Mucosa of descending colon (tissue), 3 donors: ENCODE results near the gene VRK3. TPM values are rescaled to one million over a fixed set of nuclear protein-coding genes. Genes with fewer than 3 reads are reported as not detected.

Experiments
- ATAC-seq: fragments of 200-7000 bp; cut with Tn5 transposase; one replicate; pipeline ENCODE4 v1.9.1; 2020; ENCODE audit warnings: mild to moderate bottlenecking, moderate library complexity
- DNase-seq, 3 donors: peaks; one replicate each; pipeline ENCODE4 v3.0.0-alpha.2; 2020
- H3K36me3 ChIP-seq: fragments of 200-600 bp; one replicate; pipeline ENCODE4 v1.8.0; 2021; ENCODE audit warnings: low read depth, mild to moderate bottlenecking
- H3K4me1 ChIP-seq: fragments of 200-600 bp; one replicate; pipeline ENCODE4 v1.8.0; 2021; ENCODE audit warnings: low read depth, mild to moderate bottlenecking
- H3K4me3 ChIP-seq: fragments of 200-600 bp; one replicate; pipeline ENCODE4 v1.8.0; 2021; ENCODE audit warnings: mild to moderate bottlenecking
- H3K9me3 ChIP-seq: fragments of 200-600 bp; one replicate; pipeline ENCODE4 v1.8.0; 2021; ENCODE audit warnings: mild to moderate bottlenecking
- intact Hi-C, 2 donors: fragments of 100-400 bp; cut with DNase I in 1 of 2; cut with micrococcal nuclease in 1 of 2; formaldehyde crosslinking; loops; one replicate each; pipeline versions ENCODE4 v1.11.0 to v1.11.1; 2022; cut with DNase I, micrococcal nuclease
- total RNA-seq, 3 donors: library from RNA; stranded (reverse); fragmentation: NEBNext Ultra II Directional in 2 of 3; extraction: Animal tissue kit (Norgen Biotek cat#: 25700) in 2 of 3; gene quantifications; one replicate each; pipeline versions ENCODE4 v1.2.1 to v1.2.4, GENCODE V29; 2021 to 2023
- TF ChIP-seq, protein P1 (sequence below): fragments of 200-600 bp; IDR thresholded peaks from one replicate; pipeline ENCODE4 v1.8.0; 2022; ENCODE audit warnings: antibody characterized with exemption, mild to moderate bottlenecking
- donor health status: DM: no; HTN: no; CAD: no; lungs with moderate emphysema.
- donor health status: DM: no; HTN: no; CAD: no.
- donor health status: DM: no; HTN: yes; CAD: no.

VRK3 gene
- total RNA-seq, 3 donors from 2014 or later, result 53.8 to 72.9 (median 62.7) TPM

- ATAC-seq, result no peak
- intact Hi-C loops, result no loop called here
- TF ChIP-seq, protein P1, sequence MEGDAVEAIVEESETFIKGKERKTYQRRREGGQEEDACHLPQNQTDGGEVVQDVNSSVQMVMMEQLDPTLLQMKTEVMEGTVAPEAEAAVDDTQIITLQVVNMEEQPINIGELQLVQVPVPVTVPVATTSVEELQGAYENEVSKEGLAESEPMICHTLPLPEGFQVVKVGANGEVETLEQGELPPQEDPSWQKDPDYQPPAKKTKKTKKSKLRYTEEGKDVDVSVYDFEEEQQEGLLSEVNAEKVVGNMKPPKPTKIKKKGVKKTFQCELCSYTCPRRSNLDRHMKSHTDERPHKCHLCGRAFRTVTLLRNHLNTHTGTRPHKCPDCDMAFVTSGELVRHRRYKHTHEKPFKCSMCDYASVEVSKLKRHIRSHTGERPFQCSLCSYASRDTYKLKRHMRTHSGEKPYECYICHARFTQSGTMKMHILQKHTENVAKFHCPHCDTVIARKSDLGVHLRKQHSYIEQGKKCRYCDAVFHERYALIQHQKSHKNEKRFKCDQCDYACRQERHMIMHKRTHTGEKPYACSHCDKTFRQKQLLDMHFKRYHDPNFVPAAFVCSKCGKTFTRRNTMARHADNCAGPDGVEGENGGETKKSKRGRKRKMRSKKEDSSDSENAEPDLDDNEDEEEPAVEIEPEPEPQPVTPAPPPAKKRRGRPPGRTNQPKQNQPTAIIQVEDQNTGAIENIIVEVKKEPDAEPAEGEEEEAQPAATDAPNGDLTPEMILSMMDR, result no peak
These were observed 97.5 kb downstream of the VRK3 start for GRCh38 chr19:49927526-49928264.

GRCh38 chr19:49926515-49926914, 98.7 kb downstream of the VRK3 start:
- ATAC-seq (no peak), DNase-seq (peak in 1 of 3 donors; percentile 11)
- H3K4me3 ChIP-seq, result no peak overlapping the region
- intact Hi-C loops, result no loop called here
- peaks cover 15% of the 10 kb centered on the region for H3K4me1 ChIP-seq
- no peaks in the 10 kb centered on the region for H3K36me3 ChIP-seq
- TF ChIP-seq, protein P1, result no peak
- no peaks in the 10 kb centered on the region for H3K9me3 ChIP-seq

More at GRCh38 chr19:49927526-49928264, 97.5 kb downstream of the VRK3 start:
- H3K36me3 ChIP-seq, result no peaks in the 10 kb centered on the region
- peaks cover 15% of the 10 kb centered on the region for H3K4me1 ChIP-seq
- H3K9me3 ChIP-seq, result no peaks in the 10 kb centered on the region
- no peak overlapping the region for H3K4me3 ChIP-seq
- peak in 1 of 3 donors; percentile 23 for DNase-seq

Other genes with a start within 250 kb of the VRK3 start
- gene FUZ, start 212.1 kb downstream of the VRK3 start, total RNA-seq, result 10 to 100 TPM in 2 of 3 donors, 1 to 10 TPM in 1; 6.6 to 21.0 (median 11.9) TPM
- 10 to 100 TPM; 54.7 to 57.4 (median 55.2) TPM for gene MED25, start 207.1 kb downstream of the VRK3 start, total RNA-seq
- 100 to 1,000 TPM in 2 of 3 donors, 10 to 100 TPM in 1; 92.8 to 171 (median 107) TPM for gene PTOV1, start 174.2 kb downstream of the VRK3 start, total RNA-seq
- 100 to 1,000 TPM in 2 of 3 donors, 10 to 100 TPM in 1; 84.3 to 114 (median 111) TPM for gene PNKP, start 157.8 kb downstream of the VRK3 start, total RNA-seq
- gene AKT1S1, start 148.0 kb downstream of the VRK3 start, total RNA-seq, result 10 to 100 TPM; 38.8 to 44.0 (median 42.3) TPM
- gene TBC1D17, start 147.7 kb downstream of the VRK3 start, total RNA-seq, result 10 to 100 TPM; 33.7 to 55.7 (median 45.1) TPM
- gene IL4I1, start 128.5 kb downstream of the VRK3 start, total RNA-seq, result 1 to 10 TPM; 1.2 to 1.7 (median 1.6) TPM
- 10 to 100 TPM; 10.7 to 25.0 (median 16.1) TPM for gene ATF5, start 96.2 kb downstream of the VRK3 start, total RNA-seq
- gene NUP62, start 95.9 kb downstream of the VRK3 start, total RNA-seq, result 10 to 100 TPM; 34.1 to 41.0 (median 40.9) TPM
- 1 to 10 TPM in 2 of 3 donors, under 1 TPM in 1; 0.49 to 2.0 (median 1.1) TPM for gene SIGLEC11, start 64.2 kb downstream of the VRK3 start, total RNA-seq
- 1 to 10 TPM; 5.2 to 9.2 (median 6.0) TPM for gene ZNF473, start 633 bp upstream of the VRK3 start, total RNA-seq
- gene IZUMO2, start 137.9 kb upstream of the VRK3 start, total RNA-seq, result not detected
- gene MYH14, start 178.2 kb upstream of the VRK3 start, total RNA-seq, result 100 to 1,000 TPM; 268 to 606 (median 586) TPM